GM12878 (cell line): ENCODE data around the gene SEMA5B. TPM values are rescaled to one million over a fixed set of nuclear protein-coding genes. Genes with fewer than 3 reads are reported as not detected.

Experiments
- ATAC-seq: fragments of 200-7000 bp; cut with Tn5 transposase; 3 replicates; pipeline ENCODE4 v1.9.1; 2020; ENCODE audit warnings: mild to moderate bottlenecking, moderate library complexity
- BruUV-seq: library from RNA; stranded (reverse); fragments of 400-500 nt; replicated peaks from 2 replicates; lab custom pipeline; 2021; lab: Mats Ljungman, UMichigan
- CTCF ChIA-PET: fragments of 300-600 bp; sonication (Branson Sonifier 250); formaldehyde crosslinking; extraction: SDS; loops from one replicate; lab custom pipeline; 2021; ENCODE audit warnings: inconsistent platforms; lab: Yijun Ruan, JAX
- POLR2A ChIA-PET: fragments of 350-600 bp; formaldehyde crosslinking; extraction: SDS; loops from one replicate; lab custom pipeline; 2021; ENCODE audit warnings: inconsistent platforms; lab: Charles Lee
- RAD21 ChIA-PET: fragments of 300-600 bp; sonication (Branson Sonifier 250); formaldehyde crosslinking; loops from one replicate; lab custom pipeline; 2023; ENCODE audit warnings: antibody characterized with exemption; ENCODE audit not compliant: unreplicated experiment; lab: Charles Lee
- SMC1A ChIA-PET: fragments of 300-600 bp; sonication (Branson Sonifier 250); formaldehyde crosslinking; loops from one replicate; lab custom pipeline; 2023; ENCODE audit not compliant: unreplicated experiment, uncharacterized antibody; lab: Charles Lee
- DNase-seq: peaks from one replicate; pipeline ENCODE4 v3.0.0-alpha.2; 2011; ENCODE audit warnings: low read depth, low spot score
- FAIRE-seq: peaks from 3 replicates; lab custom pipeline; 2011; peaks lifted over from hg19 to GRCh38; lab: Jason Lieb, UNC
- H2AFZ ChIP-seq: 2 replicates; pipeline ENCODE4 v1.6.0; 2011; ENCODE audit warnings: low read depth, low read length, control low read depth; ENCODE audit not compliant: control insufficient read depth
- H3K27ac ChIP-seq: 2 replicates; pipeline ENCODE4 v1.5.1; 2011; ENCODE audit warnings: control low read depth; ENCODE audit not compliant: control insufficient read depth, insufficient read depth
- H3K27me3 ChIP-seq, 2 experiments: replicated peaks in 1 of 2; 2 replicates each; pipeline versions ENCODE4 v1.6.0 to v1.6.1; 2011; ENCODE audit warnings: low read length in 1 of 2; ENCODE audit not compliant: control insufficient read depth in 2 of 2, insufficient read depth in 2 of 2
- H3K36me3 ChIP-seq, 2 experiments: 2 replicates each; pipeline ENCODE4 v1.5.1; 2011; ENCODE audit warnings: low read length in 1 of 2; ENCODE audit not compliant: control insufficient read depth in 2 of 2, insufficient read depth in 2 of 2
- H3K4me1 ChIP-seq: 2 replicates; pipeline ENCODE4 v1.6.1; 2011; ENCODE audit warnings: mild to moderate bottlenecking, low read length, moderate library complexity, mixed read lengths; ENCODE audit not compliant: control insufficient read depth, insufficient read depth
- H3K4me2 ChIP-seq: 2 replicates; pipeline ENCODE4 v1.6.0; 2011; ENCODE audit warnings: control low read depth; ENCODE audit not compliant: control insufficient read depth, insufficient read depth
- H3K4me3 ChIP-seq: fragments of 200-600 bp; sonication (generic); 2 replicates; pipeline ENCODE4 v1.5.1; 2016
- H3K79me2 ChIP-seq: 2 replicates; pipeline ENCODE4 v1.6.0; 2011; ENCODE audit warnings: low read length; ENCODE audit not compliant: control insufficient read depth, insufficient read depth
- H3K9ac ChIP-seq: 2 replicates; pipeline ENCODE4 v1.8.0; 2011; ENCODE audit warnings: low read length, control low read depth, mixed read lengths; ENCODE audit not compliant: control insufficient read depth, insufficient read depth
- H3K9me3 ChIP-seq: replicated peaks from 3 replicates; pipeline ENCODE4 v1.5.1; 2011; ENCODE audit warnings: mild to moderate bottlenecking, low read length; ENCODE audit not compliant: control insufficient read depth, insufficient read depth
- H4K20me1 ChIP-seq: 2 replicates; pipeline ENCODE4 v1.6.0; 2011; ENCODE audit not compliant: control insufficient read depth, insufficient read depth
- ASH2L ChIP-seq: fragments of 300-600, 200-600 bp; sonication (generic); IDR thresholded peaks from 2 replicates; pipeline ENCODE4 v1.6.1; 2017; ENCODE audit warnings: low read depth, mild to moderate bottlenecking, borderline replicate concordance
- CHD1 ChIP-seq: IDR thresholded peaks from 2 replicates; pipeline ENCODE4 v1.6.1; 2012; ENCODE audit warnings: low read depth, low read length, improper control_type of control experiment
- EP300 ChIP-seq, 2 experiments: fragments of 150-350 bp in 1 of 2; IDR thresholded peaks; 2 replicates each; pipeline ENCODE4 v1.6.1; 2011 to 2012; ENCODE audit warnings: low read depth in 2 of 2, low read length in 2 of 2, borderline replicate concordance in 1 of 2, improper control_type of control experiment in 1 of 2, inconsistent platforms in 1 of 2; ENCODE audit not compliant: control insufficient read depth in 1 of 2
- HDAC2 ChIP-seq: fragments of 200-600 bp; sonication (generic); IDR thresholded peaks from 2 replicates; pipeline ENCODE4 v1.6.1; 2017
- HDGF ChIP-seq: fragments of 450-650 bp; IDR thresholded peaks from 2 replicates; pipeline ENCODE4 v1.6.1; 2016; ENCODE audit warnings: antibody characterized with exemption
- IRF5 ChIP-seq: fragments of 450-650 bp; IDR thresholded peaks from 2 replicates; pipeline ENCODE4 v1.6.1; 2017; ENCODE audit warnings: borderline replicate concordance
- MLLT1 ChIP-seq: fragments of 450-650 bp; IDR thresholded peaks from 2 replicates; pipeline ENCODE4 v1.6.1; 2016; ENCODE audit warnings: mild to moderate bottlenecking
- MYC ChIP-seq: IDR thresholded peaks from 2 replicates; pipeline ENCODE4 v1.6.1; 2011; ENCODE audit warnings: mild to moderate bottlenecking, low read length, moderate library complexity, inconsistent platforms; ENCODE audit not compliant: insufficient read depth, insufficient replicate concordance, insufficient read length, severe bottlenecking
- NR2F1 ChIP-seq: fragments of 450-650 bp; conservative IDR thresholded peaks from 2 replicates; pipeline ENCODE4 v1.6.1; 2017; ENCODE audit warnings: mild to moderate bottlenecking
- PKNOX1 ChIP-seq: fragments of 450-650 bp; IDR thresholded peaks from 2 replicates; pipeline ENCODE4 v1.6.1; 2016; ENCODE audit warnings: mild to moderate bottlenecking
- RELA ChIP-seq: fragments of 450-650 bp; IDR thresholded peaks from 2 replicates; pipeline ENCODE4 v1.8.0; 2014; ENCODE audit warnings: borderline replicate concordance; ENCODE audit not compliant: partially characterized antibody
- RELB ChIP-seq: fragments of 450-650 bp; IDR thresholded peaks from 2 replicates; pipeline ENCODE4 v1.6.1; 2017; ENCODE audit warnings: low read depth, mild to moderate bottlenecking, moderate library complexity
- SMC3 ChIP-seq: IDR thresholded peaks from 2 replicates; pipeline ENCODE4 v1.6.1; 2011; ENCODE audit warnings: low read length, improper control_type of control experiment, borderline replicate concordance
- TCF7 ChIP-seq: IDR thresholded peaks from 2 replicates; pipeline ENCODE4 v1.6.1; 2014; ENCODE audit warnings: antibody characterized with exemption, borderline replicate concordance
- WRNIP1 ChIP-seq: IDR thresholded peaks from 2 replicates; pipeline ENCODE4 v1.6.1; 2011; ENCODE audit warnings: low read depth, low read length, improper control_type of control experiment, borderline replicate concordance
- YBX1 ChIP-seq: fragments of 450-650 bp; IDR thresholded peaks from 2 replicates; pipeline ENCODE4 v1.6.1; 2016; ENCODE audit warnings: antibody characterized with exemption
- ZNF622 ChIP-seq: fragments of 450-650 bp; IDR thresholded peaks from 2 replicates; pipeline ENCODE4 v1.6.1; 2017; ENCODE audit warnings: mild to moderate bottlenecking, inconsistent platforms
- WGBS: methylation state at CpG from one replicate; pipeline ENCODE4 v1.1.6; 2016; ENCODE audit warnings: low lambda C conversion rate; ENCODE audit not compliant: insufficient replicate concordance, insufficient coverage; ENCODE audit errors: missing lambda C conversion rate; 5-methylcytosine and 5-hydroxymethylcytosine counted together
- in situ Hi-C: fragments of 300-500 bp; cut with MboI; formaldehyde crosslinking; loops from 9 replicates; pipeline ENCODE4 v1.14.3; 2018; ENCODE audit warnings: mixed read lengths
- intact Hi-C: fragments of 100-400 bp; cut with micrococcal nuclease; formaldehyde crosslinking; loops from one replicate; pipeline ENCODE4 v1.14.2; 2022; ENCODE audit not compliant: unreplicated experiment
- polyA plus RNA-seq, 11 experiments: library from polyadenylated mRNA; depleted of rRNA in 4 of 11; unstranded in 6 of 11; stranded (reverse) in 5 of 11; fragments of >200 nt; fragmentation: Nextera tagmentation in 4 of 11; fragmentation: Illumina TruSeq in 1 of 11; extraction: Ambion mirVana in 4 of 11; extraction: Trizol in 1 of 11; gene quantifications; 1 replicate in 1 of 11; 2 replicates in 10 of 11; pipeline versions ENCODE4 v1.2.1 to v1.2.3, GENCODE V29; 2011 to 2016; ENCODE audit warnings: inconsistent platforms in 2 of 11, missing spikeins in 2 of 11, low read depth in 1 of 11
- total RNA-seq, 4 experiments: library from RNA; depleted of rRNA in 3 of 4; stranded (reverse); fragments of >200 nt in 3 of 4; fragmentation: Illumina TruSeq in 1 of 4; extraction: Trizol in 1 of 4; gene quantifications; 2 replicates each; pipeline versions ENCODE4 v1.2.1 to v1.2.3, GENCODE V29; 2013 to 2021

Gene SEMA5B
- total and polyA plus RNA-seq, 10 of the 15 experiments (the other 5 are each of a cell fraction or from before 2014, with no cell fraction given), result 0.05 TPM; not detected in 9

- POLR2A ChIA-PET, result interaction anchor here (0.7 kb wide), 1 partner anchor 12 kb away, joined by 3 read pairs; no protein-coding TSS in a partner anchor
- FAIRE-seq, result no peak
- WGBS, result 3% methylated on average over 10 of the region's 10 CpGs
Measured at GRCh38 chr3:122969585-122970469, 57.7 kb downstream of the SEMA5B start.

More at GRCh38 chr3:122969585-122970469, 57.7 kb downstream of the SEMA5B start:
- H3K9ac ChIP-seq, result no peak overlapping the region
- ChIA-PET SMC1A (no interaction called here), CTCF (interaction anchor here (0.8 kb wide), 1 partner anchor 27 kb away, joined by 3 read pairs; no protein-coding TSS in a partner anchor), RAD21 (no interaction called here)
- peaks cover 0 to 2% of the 10 kb centered on the region in 2 experiments; a peak in 3 of 4 replicates for H3K27me3 ChIP-seq
- no peaks in the 10 kb centered on the region for H4K20me1 ChIP-seq
- no peaks in the 10 kb centered on the region for H3K79me2 ChIP-seq
- no peak for DNase-seq
- no TSS peak for BruUV-seq
- H3K27ac ChIP-seq, result no peak overlapping the region
- no peak overlapping the region for H3K4me2 ChIP-seq
- H3K4me1 ChIP-seq, result no peaks in the 10 kb centered on the region
- intact Hi-C loops (no loop called here), in situ Hi-C loops (no loop called here)
- no peak for TF ChIP-seq RELB
- no peak for TF ChIP-seq IRF5
- no peak for TF ChIP-seq MLLT1
- no peak for TF ChIP-seq HDGF
- TF ChIP-seq ZNF622, result no peak
- no peak for TF ChIP-seq TCF7
- TF ChIP-seq HDAC2, result no peak
- no peak for TF ChIP-seq WRNIP1
- no peak for TF ChIP-seq RELA
- no peak for TF ChIP-seq ASH2L
- TF ChIP-seq NR2F1, result no peak
- no peak for TF ChIP-seq PKNOX1
- TF ChIP-seq CHD1, result no peak
- no peak for TF ChIP-seq YBX1
- TF ChIP-seq EP300 (IDR thresholded peaks at IDR 0.05; ENCODE audit: borderline replicate concordance in 1 of 2, control insufficient read depth in 1 of 2, low read depth in 2 of 2, low read length in 2 of 2), result no peak
- no peak for TF ChIP-seq MYC
- no peak for TF ChIP-seq SMC3
- H3K4me3 ChIP-seq, result no peak overlapping the region
- H3K9me3 ChIP-seq, result no peaks in the 10 kb centered on the region
- H2AFZ ChIP-seq, result no peak overlapping the region
- no peak for ATAC-seq
- H3K36me3 ChIP-seq, result no peaks in the 10 kb centered on the region
